Activated T-helper 2 cell treated with anti-CD3 and anti-CD28 coated beads, Interferon-gamma antibody, Interleukin-2, Interleukin-4, amounts not matched to agents 10 μg/mL and 5 μg/mL and 100 μg/mL, durations not matched to agents 14 hours and 24 hours and 36 hours (primary cell): ENCODE results near the gene KIF5C. TPM values are rescaled to one million over a fixed set of nuclear protein-coding genes. Genes with fewer than 3 reads are reported as not detected.

Experiments
- DNase-seq: peaks from one replicate; pipeline ENCODE4 v3.0.0; 2021; ENCODE audit warnings: low spot score
- H3K27ac Mint-ChIP-seq: one replicate; pipeline ENCODE4 v1.8.0; 2021; ENCODE audit warnings: mixed read lengths
- H3K27me3 Mint-ChIP-seq: one replicate; pipeline ENCODE4 v1.8.0; 2021; ENCODE audit warnings: low read depth, mixed read lengths
- H3K36me3 Mint-ChIP-seq: one replicate; pipeline ENCODE4 v1.8.0; 2021; ENCODE audit warnings: low read depth, mixed read lengths
- H3K4me1 Mint-ChIP-seq: one replicate; pipeline ENCODE4 v1.8.0; 2021; ENCODE audit warnings: low read depth, mixed read lengths
- H3K4me3 Mint-ChIP-seq: one replicate; pipeline ENCODE4 v1.8.0; 2021; ENCODE audit warnings: low read depth, mild to moderate bottlenecking, moderate library complexity, mixed read lengths
- H3K9me3 Mint-ChIP-seq: one replicate; pipeline ENCODE4 v1.8.0; 2021; ENCODE audit warnings: mixed read lengths
- intact Hi-C: fragments of 100-400 bp; cut with micrococcal nuclease; formaldehyde crosslinking; loops from one replicate; pipeline ENCODE4 v1.15.1; 2023
- total RNA-seq: library from RNA; stranded (reverse); gene quantifications from 2 replicates; pipeline ENCODE4 v1.2.3, GENCODE V29; 2022

Gene KIF5C
- total RNA-seq, 1 donor from 2014 or later, result 12.9 TPM

- no peaks in the 10 kb centered on the region for H3K9me3 Mint-ChIP-seq
- H3K27me3 Mint-ChIP-seq, result peaks cover under 1% of the 10 kb centered on the region
- no peak overlapping the region for H3K4me3 Mint-ChIP-seq
- intact Hi-C loops, result no loop called here
- no peak overlapping the region for H3K27ac Mint-ChIP-seq
- peaks cover 3% of the 10 kb centered on the region for H3K4me1 Mint-ChIP-seq
- DNase-seq, result no peak
- no peaks in the 10 kb centered on the region for H3K36me3 Mint-ChIP-seq
Measured at GRCh38 chr2:149021271-149021719, 146.3 kb downstream of the KIF5C start.

DNA sequence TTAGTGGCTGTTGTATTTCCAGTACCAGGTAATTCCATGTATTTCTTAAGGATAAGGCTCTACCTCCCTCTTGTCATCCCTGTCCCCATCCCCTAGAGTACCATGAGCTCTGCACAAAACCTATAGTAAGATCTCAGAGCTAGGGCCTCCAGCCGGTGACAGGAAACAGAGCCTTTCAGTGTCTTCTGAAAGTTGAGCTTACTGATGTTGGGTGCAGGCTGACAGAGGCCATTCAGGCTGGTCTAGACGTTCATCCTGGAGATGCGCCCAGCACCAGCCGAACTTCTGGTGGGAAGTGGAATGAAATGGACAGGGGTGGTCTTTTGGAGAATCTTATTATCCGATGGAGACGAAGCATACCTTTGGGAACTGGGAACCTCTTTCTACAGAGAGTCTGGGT lies 146.7 kb downstream of the KIF5C start:
- no peak for DNase-seq
- Mint-ChIP-seq H3K4me1 (peaks cover 3% of the 10 kb centered on the region), H3K27ac (no peak overlapping the region), H3K36me3 (no peaks in the 10 kb centered on the region), H3K27me3 (peaks cover 2% of the 10 kb centered on the region), H3K4me3 (no peak overlapping the region), H3K9me3 (no peaks in the 10 kb centered on the region)
- intact Hi-C loops, result no loop called here

DNA sequence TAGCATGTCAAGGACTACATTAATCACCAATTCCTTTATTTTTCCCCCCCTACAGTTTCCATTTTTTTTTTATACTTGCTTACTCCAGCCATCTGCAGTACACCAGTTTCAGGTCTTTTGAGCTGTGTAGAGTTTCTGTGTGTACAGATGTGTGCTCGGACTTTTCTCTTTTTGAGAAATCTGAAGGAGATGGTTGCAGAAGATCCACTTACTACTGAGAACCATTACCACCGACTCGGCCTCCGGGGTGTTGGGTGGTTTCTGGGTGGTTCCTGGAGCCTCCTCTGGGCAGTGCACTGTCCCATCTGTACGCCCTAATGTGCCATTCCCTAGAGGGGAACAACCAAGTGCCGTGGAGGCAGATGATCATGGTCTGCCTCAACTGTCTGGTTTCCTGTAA lies 148.1 kb downstream of the KIF5C start:
- Mint-ChIP-seq H3K36me3 (no peaks in the 10 kb centered on the region), H3K27me3 (peaks cover 3% of the 10 kb centered on the region), H3K4me3 (no peak overlapping the region), H3K27ac (no peak overlapping the region), H3K4me1 (no peaks in the 10 kb centered on the region), H3K9me3 (no peaks in the 10 kb centered on the region)
- intact Hi-C loops, result no loop called here
- DNase-seq, result no peak

- DNase-seq, result no peak
- intact Hi-C loops, result no loop called here
- Mint-ChIP-seq H3K4me3 (no peak overlapping the region), H3K9me3 (no peaks in the 10 kb centered on the region), H3K36me3 (no peaks in the 10 kb centered on the region), H3K27ac (no peak overlapping the region), H3K4me1 (peaks cover 4% of the 10 kb centered on the region), H3K27me3 (peaks cover 10% of the 10 kb centered on the region)
Measured at GRCh38 chr2:149027590-149028250, 152.7 kb downstream of the KIF5C start.

DNA sequence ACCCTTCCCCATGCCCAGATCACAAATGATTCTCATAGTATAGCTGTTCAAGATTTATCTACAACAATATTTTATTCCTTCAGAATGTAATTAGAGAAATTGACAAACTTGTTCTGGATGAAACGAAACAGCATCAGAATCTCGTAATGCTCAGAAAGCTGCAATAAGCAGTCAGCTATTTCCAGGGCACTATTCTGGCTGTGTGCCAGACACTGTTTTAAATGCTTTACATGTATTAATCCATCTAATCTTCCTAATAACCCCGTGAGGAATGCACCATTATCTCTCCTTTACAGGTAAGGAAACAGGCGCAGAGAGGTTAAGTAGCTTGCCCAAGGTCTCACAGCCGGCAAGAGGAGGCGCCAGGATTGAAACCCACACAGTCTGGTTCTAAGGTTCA lies 153.3 kb downstream of the KIF5C start:
- Mint-ChIP-seq H3K27me3 (peaks cover 10% of the 10 kb centered on the region), H3K27ac (no peak overlapping the region), H3K4me3 (no peak overlapping the region), H3K36me3 (no peaks in the 10 kb centered on the region), H3K9me3 (no peaks in the 10 kb centered on the region), H3K4me1 (peaks cover 4% of the 10 kb centered on the region)
- intact Hi-C loops, result no loop called here
- no peak for DNase-seq

DNA sequence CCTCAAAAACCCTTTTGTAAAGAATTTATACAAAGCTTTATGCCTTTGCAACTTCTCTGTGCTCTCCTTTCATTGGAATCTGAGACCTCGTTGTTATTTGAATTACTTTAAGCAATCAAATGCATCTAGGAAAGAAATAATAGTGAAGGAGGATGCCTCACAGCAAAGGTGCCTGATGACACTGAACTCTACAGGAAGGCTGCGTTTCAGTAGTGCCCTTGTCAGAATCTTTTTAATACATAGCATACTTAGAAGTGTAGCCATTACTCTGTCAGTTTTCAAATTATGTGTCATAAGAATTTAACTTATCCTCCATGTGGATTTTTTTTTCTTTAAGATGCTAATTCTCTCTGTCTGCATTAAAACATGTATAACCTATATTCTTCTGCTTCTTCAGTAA lies 153.9 kb downstream of the KIF5C start:
- H3K9me3 Mint-ChIP-seq, result no peaks in the 10 kb centered on the region
- H3K27me3 Mint-ChIP-seq, result peaks cover 11% of the 10 kb centered on the region
- no peak overlapping the region for H3K27ac Mint-ChIP-seq
- DNase-seq, result no peak
- no peak overlapping the region for H3K4me3 Mint-ChIP-seq
- intact Hi-C loops, result no loop called here
- H3K36me3 Mint-ChIP-seq, result no peaks in the 10 kb centered on the region
- H3K4me1 Mint-ChIP-seq, result peaks cover 4% of the 10 kb centered on the region

DNA sequence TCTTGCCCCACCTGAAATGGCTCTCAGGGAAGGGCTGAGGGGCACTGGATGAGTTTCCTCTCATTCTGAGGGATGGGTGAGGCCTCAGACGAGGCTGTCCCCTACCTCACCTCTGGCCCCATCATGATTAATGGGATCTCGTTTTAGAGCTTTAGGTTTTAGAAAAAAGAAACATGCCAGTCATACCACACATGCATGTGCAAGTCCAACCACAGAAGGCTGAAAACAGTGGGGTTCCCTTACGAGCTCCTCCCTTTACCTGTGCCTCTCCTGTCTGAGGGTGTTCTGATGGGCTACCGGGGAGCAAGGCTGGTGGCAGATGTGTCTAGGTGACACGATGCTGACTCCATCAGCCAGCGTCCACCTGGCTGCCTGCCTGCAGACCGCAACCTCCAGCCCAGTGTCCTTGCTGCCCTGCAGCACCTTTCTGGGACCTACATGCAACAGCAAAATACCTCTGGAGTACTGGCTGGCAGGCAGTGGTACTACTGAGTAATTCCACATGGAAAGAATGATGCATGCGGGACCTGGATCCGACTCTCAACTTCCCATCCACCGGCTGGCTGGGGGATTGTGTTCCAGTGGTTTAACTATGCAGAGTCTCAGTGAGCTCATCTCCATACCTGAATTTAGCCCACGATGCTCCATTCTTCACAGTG lies 154.4 kb downstream of the KIF5C start:
- Mint-ChIP-seq H3K27ac (no peak overlapping the region), H3K9me3 (no peaks in the 10 kb centered on the region), H3K4me1 (peaks cover 4% of the 10 kb centered on the region), H3K36me3 (no peaks in the 10 kb centered on the region), H3K4me3 (no peak overlapping the region), H3K27me3 (peaks cover 13% of the 10 kb centered on the region)
- intact Hi-C loops, result no loop called here
- no peak for DNase-seq

DNA sequence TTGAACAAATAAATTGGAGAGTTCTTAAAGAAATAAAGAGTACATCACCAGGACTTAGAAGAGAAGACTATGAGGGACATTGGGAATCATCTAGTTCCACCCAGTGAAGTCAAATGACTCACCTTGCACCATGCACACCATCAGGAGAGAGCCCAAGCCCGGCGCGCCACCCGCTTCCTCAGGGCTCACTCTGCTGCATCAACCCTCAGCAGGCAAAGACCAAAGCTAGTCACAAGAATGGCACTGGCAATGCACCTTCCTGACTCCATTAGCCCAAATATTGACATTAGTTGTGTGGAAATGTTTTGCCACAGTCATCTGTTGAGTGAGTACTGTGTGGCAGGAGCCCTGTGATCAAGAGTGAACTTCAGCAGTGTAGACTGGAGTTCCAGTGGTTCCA lies 156.4 kb downstream of the KIF5C start:
- H3K4me3 Mint-ChIP-seq, result no peak overlapping the region
- no peaks in the 10 kb centered on the region for H3K9me3 Mint-ChIP-seq
- H3K4me1 Mint-ChIP-seq, result peaks cover 4% of the 10 kb centered on the region
- H3K36me3 Mint-ChIP-seq, result no peaks in the 10 kb centered on the region
- DNase-seq, result no peak
- intact Hi-C loops, result no loop called here
- no peak overlapping the region for H3K27ac Mint-ChIP-seq
- peaks cover 14% of the 10 kb centered on the region for H3K27me3 Mint-ChIP-seq

- intact Hi-C loops, result no loop called here
- no peak overlapping the region for H3K27ac Mint-ChIP-seq
- peaks cover 4% of the 10 kb centered on the region for H3K4me1 Mint-ChIP-seq
- peaks cover 29% of the 10 kb centered on the region for H3K27me3 Mint-ChIP-seq
- no peaks in the 10 kb centered on the region for H3K9me3 Mint-ChIP-seq
- H3K36me3 Mint-ChIP-seq, result no peaks in the 10 kb centered on the region
- H3K4me3 Mint-ChIP-seq, result no peak overlapping the region
- no peak for DNase-seq
Measured at GRCh38 chr2:149033716-149034115, 158.7 kb downstream of the KIF5C start.

- Mint-ChIP-seq H3K27me3 (peaks cover 33% of the 10 kb centered on the region), H3K4me1 (peaks cover 4% of the 10 kb centered on the region), H3K4me3 (no peak overlapping the region), H3K9me3 (no peaks in the 10 kb centered on the region), H3K36me3 (no peaks in the 10 kb centered on the region), H3K27ac (no peak overlapping the region)
- no peak for DNase-seq
- intact Hi-C loops, result no loop called here
Measured at GRCh38 chr2:149034406-149034805, 159.4 kb downstream of the KIF5C start.

DNA sequence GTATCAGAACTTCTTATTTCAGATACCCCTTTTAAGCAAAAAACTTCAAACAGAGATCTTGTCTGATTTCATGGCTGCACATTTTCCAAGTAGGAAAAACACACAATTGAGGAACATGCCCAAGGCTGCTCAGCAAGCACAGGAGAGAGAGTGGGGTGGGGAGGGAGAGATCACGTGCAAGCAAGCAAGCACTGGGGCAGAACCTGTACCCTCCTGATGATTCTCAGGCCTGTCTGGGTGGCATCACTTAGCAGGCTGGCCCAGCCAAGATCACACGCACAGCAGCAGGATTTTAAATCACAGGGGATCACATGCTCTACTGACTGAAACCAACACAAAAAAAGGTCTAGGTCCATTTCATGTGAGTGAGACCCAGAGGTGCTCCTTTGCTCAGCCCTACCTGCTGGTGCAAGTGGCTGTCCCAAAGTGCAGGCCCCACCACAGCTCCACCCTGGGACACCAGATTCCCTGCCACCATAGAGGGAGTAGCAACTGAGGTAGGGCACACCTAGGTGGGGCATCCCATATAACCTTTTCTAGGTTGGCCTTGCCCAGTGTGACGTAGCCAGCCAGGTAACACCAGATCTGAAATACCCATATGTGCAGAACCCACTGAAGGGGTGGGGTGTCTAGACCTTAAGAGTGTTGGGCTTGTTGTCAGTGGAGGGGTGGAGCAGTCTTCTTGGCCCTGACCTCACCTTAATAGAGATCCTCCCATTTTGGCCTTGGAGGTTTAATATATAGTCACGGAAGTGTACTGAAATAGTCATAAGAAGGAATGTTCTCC lies 161.7 kb downstream of the KIF5C start:
- Mint-ChIP-seq H3K9me3 (no peaks in the 10 kb centered on the region), H3K4me1 (peaks cover 4% of the 10 kb centered on the region), H3K4me3 (no peak overlapping the region), H3K27me3 (peaks cover 51% of the 10 kb centered on the region), H3K27ac (no peak overlapping the region), H3K36me3 (no peaks in the 10 kb centered on the region)
- intact Hi-C loops, result no loop called here
- DNase-seq, result no peak

GRCh38 chr2:149037851-149038250 lies 162.8 kb downstream of the KIF5C start:
- Mint-ChIP-seq H3K4me1 (no peaks in the 10 kb centered on the region), H3K27ac (no peak overlapping the region), H3K9me3 (no peaks in the 10 kb centered on the region), H3K4me3 (no peak overlapping the region), H3K27me3 (peaks cover 61% of the 10 kb centered on the region), H3K36me3 (no peaks in the 10 kb centered on the region)
- intact Hi-C loops, result no loop called here
- DNase-seq, result no peak
